ENCODE results near the gene PCDH15.
"Not testable (repeated sequence)": the region's sequence is repeated elsewhere in the genome, so short reads cannot be mapped to it uniquely, and the experiment has no call there.

Gene PCDH15

DNA sequence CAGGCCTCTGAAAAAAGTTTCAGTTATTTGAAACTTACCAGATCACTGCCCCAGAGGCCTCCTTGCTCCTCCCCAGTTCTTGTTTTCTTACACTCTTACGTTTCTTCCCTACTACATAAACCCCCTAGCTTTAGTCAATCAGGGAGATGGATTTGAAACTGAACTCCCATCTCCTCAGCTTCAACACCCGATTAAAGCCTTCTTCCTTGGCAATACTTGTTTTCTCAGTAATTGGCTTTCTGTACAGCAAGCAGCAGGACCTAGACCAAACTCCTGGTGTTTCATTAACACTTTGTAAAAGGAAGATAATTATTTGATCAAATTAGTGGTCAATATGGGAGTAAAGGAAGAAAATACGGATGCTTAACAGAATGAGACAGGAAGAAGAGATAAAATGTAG is 870.4 kb downstream of the PCDH15 start:
- H3K27me3 ChIP-seq (ENCODE audit: insufficient read depth, insufficient read length) = no peaks in the 10 kb centered on the region
- no peak overlapping the region for H3K9ac ChIP-seq (ENCODE audit: insufficient read length, low read depth)
- no peaks in the 10 kb centered on the region for H3K36me3 ChIP-seq (ENCODE audit: insufficient read depth, insufficient read length, low read length)
- no peak for TF ChIP-seq ZNF274 (IDR thresholded peaks at IDR 0.05; ENCODE audit: low read depth, low read length)
- no peak for TF ChIP-seq YY1 (IDR thresholded peaks at IDR 0.05; ENCODE audit: insufficient read depth, insufficient read length)
- TF ChIP-seq SUZ12 (IDR thresholded peaks at IDR 0.05; ENCODE audit: extremely low read depth, insufficient read depth, insufficient read length) = no peak
- no peak overlapping the region for H3K4me3 ChIP-seq (ENCODE audit: insufficient read length, low read depth)
- no peaks in the 10 kb centered on the region for H3K4me1 ChIP-seq (ENCODE audit: insufficient read depth, insufficient read length)
- H3K9me3 ChIP-seq (ENCODE audit: insufficient read depth, low read length) = no peaks in the 10 kb centered on the region
- no peak for DNase-seq (ENCODE audit: low read depth, low spot score)

DNA sequence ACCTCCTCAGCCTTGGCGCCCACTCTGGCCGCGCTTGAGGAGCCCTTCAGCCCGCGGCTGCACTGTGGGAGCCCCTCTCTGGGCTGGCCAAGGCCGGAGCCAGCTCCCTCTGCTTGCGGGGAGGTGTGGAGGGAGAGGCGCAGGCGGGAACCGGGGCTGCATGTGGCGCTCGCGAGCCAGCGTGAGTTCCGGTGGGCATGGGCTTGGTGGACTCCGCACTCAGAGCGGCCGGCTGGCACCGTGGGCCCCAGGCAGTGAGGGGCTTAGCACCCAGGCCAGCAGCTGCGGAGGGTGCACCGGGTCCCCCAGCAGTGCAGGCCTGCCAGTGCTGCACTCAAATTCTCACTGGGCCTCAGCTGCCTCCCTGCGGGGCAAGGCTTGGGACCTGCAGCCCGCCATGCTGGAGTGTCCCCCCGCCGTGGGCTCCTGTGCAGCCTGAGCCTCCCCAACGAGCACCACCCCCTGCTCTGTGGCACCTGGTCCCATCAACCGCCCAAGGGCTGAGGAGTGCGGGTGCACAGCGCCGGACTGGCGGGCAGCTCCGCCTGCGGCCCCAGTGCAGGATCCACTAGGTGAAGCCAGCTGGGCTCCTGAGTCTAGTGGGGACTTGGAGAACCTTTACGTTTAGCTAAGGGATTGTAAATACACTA is 876.9 kb downstream of the PCDH15 start:
- H3K27me3 ChIP-seq (ENCODE audit: insufficient read depth, insufficient read length); DNase-seq (ENCODE audit: low read depth, low spot score); H3K36me3 ChIP-seq (ENCODE audit: insufficient read depth, insufficient read length, low read length); H3K4me1 ChIP-seq (ENCODE audit: insufficient read depth, insufficient read length); H3K4me3 ChIP-seq (ENCODE audit: insufficient read length, low read depth); H3K9ac ChIP-seq (ENCODE audit: insufficient read length, low read depth): not testable (repeated sequence)
- H3K9me3 ChIP-seq (ENCODE audit: insufficient read depth, low read length) = peaks cover 13% of the 10 kb centered on the region; the same call in 1 of the 2 replicates

DNA sequence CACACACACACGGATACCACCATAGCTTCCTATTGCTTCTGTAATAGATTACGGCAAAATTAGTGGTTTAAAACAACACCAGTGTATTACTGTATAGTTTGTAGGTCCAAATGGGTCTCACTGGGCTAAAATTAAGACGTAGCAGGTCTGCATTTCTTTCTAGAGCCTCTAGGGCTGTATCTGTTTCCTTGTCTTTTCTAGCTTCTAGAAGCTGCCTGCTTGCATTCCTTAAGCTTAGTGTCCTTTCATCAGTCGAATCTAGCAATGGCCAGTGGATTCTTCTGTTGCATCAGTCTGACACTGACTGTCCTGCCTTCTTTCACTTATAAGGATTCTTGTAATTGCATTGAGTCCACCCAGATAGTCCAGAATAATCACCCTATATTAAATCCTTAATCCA is 882.3 kb downstream of the PCDH15 start:
- H3K27me3 ChIP-seq (ENCODE audit: insufficient read depth, insufficient read length) = no peaks in the 10 kb centered on the region
- no peak for DNase-seq (ENCODE audit: low read depth, low spot score)
- H3K4me3 ChIP-seq (ENCODE audit: insufficient read length, low read depth) = no peak overlapping the region
- peaks cover 5% of the 10 kb centered on the region; the same call in 1 of the 2 replicates for H3K9me3 ChIP-seq (ENCODE audit: insufficient read depth, low read length)
- no peaks in the 10 kb centered on the region for H3K4me1 ChIP-seq (ENCODE audit: insufficient read depth, insufficient read length)
- no peak overlapping the region for H3K9ac ChIP-seq (ENCODE audit: insufficient read length, low read depth)
- TF ChIP-seq YY1 (IDR thresholded peaks at IDR 0.05; ENCODE audit: insufficient read depth, insufficient read length) (no peak), ZNF274 (IDR thresholded peaks at IDR 0.05; ENCODE audit: low read depth, low read length) (no peak), SUZ12 (IDR thresholded peaks at IDR 0.05; ENCODE audit: extremely low read depth, insufficient read depth, insufficient read length) (no peak)
- H3K36me3 ChIP-seq (ENCODE audit: insufficient read depth, insufficient read length, low read length) = no peaks in the 10 kb centered on the region

DNA sequence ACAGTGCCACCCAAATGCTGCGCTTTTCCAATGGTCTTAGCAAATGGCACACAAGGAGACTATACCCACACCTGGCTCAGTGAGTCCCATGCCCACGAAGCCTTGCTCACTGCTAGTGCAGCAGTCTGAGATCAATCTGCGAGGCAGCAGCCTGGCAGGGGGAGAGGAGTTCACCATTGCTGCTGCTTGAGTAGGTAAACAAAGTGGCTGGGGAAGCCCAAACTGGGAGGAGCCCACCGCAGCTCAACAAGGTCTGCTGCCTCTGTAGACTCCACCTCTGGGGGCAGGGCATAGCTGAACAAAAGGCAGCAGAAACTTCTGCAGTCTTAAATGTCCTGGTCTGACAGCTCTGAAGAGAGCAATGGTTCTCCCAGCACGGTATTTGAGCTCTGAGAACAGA is 891.2 kb downstream of the PCDH15 start:
- H3K9me3 ChIP-seq (ENCODE audit: insufficient read depth, low read length) = no peaks in the 10 kb centered on the region
- no peaks in the 10 kb centered on the region for H3K4me1 ChIP-seq (ENCODE audit: insufficient read depth, insufficient read length)
- DNase-seq (ENCODE audit: low read depth, low spot score) = no peak
- no peak overlapping the region for H3K4me3 ChIP-seq (ENCODE audit: insufficient read length, low read depth)
- H3K9ac ChIP-seq (ENCODE audit: insufficient read length, low read depth) = no peak overlapping the region
- no peaks in the 10 kb centered on the region for H3K27me3 ChIP-seq (ENCODE audit: insufficient read depth, insufficient read length)
- no peaks in the 10 kb centered on the region for H3K36me3 ChIP-seq (ENCODE audit: insufficient read depth, insufficient read length, low read length)
- no peak for TF ChIP-seq SUZ12 (IDR thresholded peaks at IDR 0.05; ENCODE audit: extremely low read depth, insufficient read depth, insufficient read length)
- no peak for TF ChIP-seq ZNF274 (IDR thresholded peaks at IDR 0.05; ENCODE audit: low read depth, low read length)
- no peak for TF ChIP-seq YY1 (IDR thresholded peaks at IDR 0.05; ENCODE audit: insufficient read depth, insufficient read length)

DNA sequence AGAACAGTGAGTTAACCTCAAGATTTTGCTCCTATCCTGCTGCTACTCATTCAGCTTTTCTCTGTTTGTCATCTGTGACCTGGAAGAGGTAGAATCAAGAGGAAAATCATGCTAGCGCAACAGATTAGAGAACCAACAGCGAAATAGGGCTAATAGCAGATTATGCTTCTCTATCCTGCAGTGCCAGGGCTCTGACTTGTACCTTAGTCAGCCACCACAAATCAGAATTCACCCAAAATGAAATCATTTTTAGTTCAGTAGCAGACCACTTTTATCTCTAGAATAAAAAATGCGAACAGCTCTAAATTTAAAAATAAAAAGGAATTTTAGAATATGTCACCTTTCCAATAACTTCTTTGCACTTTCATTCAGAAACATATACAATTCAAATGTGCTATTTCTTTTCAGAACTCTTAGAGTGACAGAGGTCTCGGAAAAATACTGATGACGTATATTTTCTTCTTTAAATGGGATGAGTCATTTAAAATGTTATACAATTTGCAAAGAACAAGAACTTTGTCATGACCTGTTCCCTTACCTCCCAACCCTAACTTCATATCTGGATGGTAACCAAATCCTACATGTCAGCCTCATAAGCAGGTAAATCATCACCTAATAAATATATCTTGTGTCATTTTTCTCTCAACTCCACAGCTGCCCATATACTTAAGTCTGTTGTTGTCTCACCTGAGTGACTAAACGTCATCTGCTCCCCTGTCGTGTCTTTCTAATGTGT is 896.4 kb downstream of the PCDH15 start:
- TF ChIP-seq YY1 (IDR thresholded peaks at IDR 0.05; ENCODE audit: insufficient read depth, insufficient read length) (no peak), ZNF274 (IDR thresholded peaks at IDR 0.05; ENCODE audit: low read depth, low read length) (no peak), SUZ12 (IDR thresholded peaks at IDR 0.05; ENCODE audit: extremely low read depth, insufficient read depth, insufficient read length) (no peak)
- H3K36me3 ChIP-seq (ENCODE audit: insufficient read depth, insufficient read length, low read length) = no peaks in the 10 kb centered on the region

DNA sequence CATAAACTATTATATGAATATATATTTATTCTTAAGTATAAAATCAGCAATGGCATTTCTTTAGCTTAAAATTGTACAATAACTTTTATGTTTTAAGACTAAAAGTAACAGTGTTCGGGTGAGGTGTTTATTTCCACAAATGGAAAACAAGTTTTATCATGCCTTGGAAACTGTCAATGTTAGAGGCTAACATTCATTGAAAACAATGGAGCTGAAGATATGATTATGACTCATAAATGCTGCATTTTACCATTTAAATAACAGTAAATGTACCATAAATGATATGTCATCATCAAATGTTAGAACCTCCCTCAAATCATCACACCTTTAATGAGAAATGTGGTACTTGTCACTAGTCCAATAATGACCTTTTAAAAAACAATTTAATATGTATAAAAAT is 897.3 kb downstream of the PCDH15 start:
- H3K9me3 ChIP-seq (ENCODE audit: insufficient read depth, low read length) = no peaks in the 10 kb centered on the region
- no peaks in the 10 kb centered on the region for H3K36me3 ChIP-seq (ENCODE audit: insufficient read depth, insufficient read length, low read length)
- H3K4me1 ChIP-seq (ENCODE audit: insufficient read depth, insufficient read length) = no peaks in the 10 kb centered on the region
- H3K27me3 ChIP-seq (ENCODE audit: insufficient read depth, insufficient read length) = no peaks in the 10 kb centered on the region
- no peak for DNase-seq (ENCODE audit: low read depth, low spot score)
- no peak overlapping the region for H3K4me3 ChIP-seq (ENCODE audit: insufficient read length, low read depth)
- no peak overlapping the region for H3K9ac ChIP-seq (ENCODE audit: insufficient read length, low read depth)
- no peak for TF ChIP-seq ZNF274 (IDR thresholded peaks at IDR 0.05; ENCODE audit: low read depth, low read length)
- TF ChIP-seq SUZ12 (IDR thresholded peaks at IDR 0.05; ENCODE audit: extremely low read depth, insufficient read depth, insufficient read length) = no peak
- TF ChIP-seq YY1 (IDR thresholded peaks at IDR 0.05; ENCODE audit: insufficient read depth, insufficient read length) = no peak

More for the DNA sequence above, 896.4 kb downstream of the PCDH15 start:
- Histone ChIP-seq H3K4me1 (ENCODE audit: insufficient read depth, insufficient read length) (no peaks in the 10 kb centered on the region), H3K27me3 (ENCODE audit: insufficient read depth, insufficient read length) (no peaks in the 10 kb centered on the region), H3K9me3 (ENCODE audit: insufficient read depth, low read length) (no peaks in the 10 kb centered on the region), H3K9ac (ENCODE audit: insufficient read length, low read depth) (no peak overlapping the region), H3K4me3 (ENCODE audit: insufficient read length, low read depth) (no peak overlapping the region)
- DNase-seq (ENCODE audit: low read depth, low spot score) = no peak

DNA sequence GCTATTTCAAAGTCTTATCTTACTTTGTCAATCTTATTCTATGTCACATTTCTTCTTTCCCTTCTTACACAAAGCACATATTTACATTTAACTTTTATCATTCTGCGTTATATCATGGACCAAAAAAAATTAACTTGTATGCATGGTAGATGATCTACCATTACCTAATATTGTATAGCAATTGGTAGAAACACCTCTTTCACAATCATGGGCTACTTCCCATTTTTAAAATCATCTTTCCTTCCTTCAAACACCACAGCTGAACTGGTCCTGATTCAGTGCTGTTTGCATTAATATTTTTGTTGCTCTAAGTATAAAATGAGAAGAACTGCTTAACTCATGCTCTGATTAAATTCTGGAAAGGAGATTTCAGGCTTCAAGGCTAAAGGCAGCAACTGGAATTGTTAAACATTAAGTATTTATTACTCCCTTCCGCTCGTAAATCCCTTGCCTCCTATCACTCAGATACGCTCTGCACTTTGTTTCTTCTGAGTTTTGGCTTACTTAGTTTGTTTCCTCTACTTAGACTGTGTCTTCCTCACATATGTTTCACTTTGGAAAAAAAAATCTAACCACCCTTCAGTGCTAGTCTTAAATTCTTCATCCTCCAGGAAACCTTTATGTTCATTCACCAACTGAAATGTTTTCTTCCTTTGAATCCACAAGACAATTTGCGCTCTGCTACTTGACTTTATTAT is 901.4 kb downstream of the PCDH15 start:
- TF ChIP-seq ZNF274 (IDR thresholded peaks at IDR 0.05; ENCODE audit: low read depth, low read length) (no peak), SUZ12 (IDR thresholded peaks at IDR 0.05; ENCODE audit: extremely low read depth, insufficient read depth, insufficient read length) (no peak), YY1 (IDR thresholded peaks at IDR 0.05; ENCODE audit: insufficient read depth, insufficient read length) (no peak)
- Histone ChIP-seq H3K4me3 (ENCODE audit: insufficient read length, low read depth) (no peak overlapping the region), H3K36me3 (ENCODE audit: insufficient read depth, insufficient read length, low read length) (no peaks in the 10 kb centered on the region), H3K4me1 (ENCODE audit: insufficient read depth, insufficient read length) (no peaks in the 10 kb centered on the region), H3K9ac (ENCODE audit: insufficient read length, low read depth) (no peak overlapping the region), H3K9me3 (ENCODE audit: insufficient read depth, low read length) (no peaks in the 10 kb centered on the region), H3K27me3 (ENCODE audit: insufficient read depth, insufficient read length) (no peaks in the 10 kb centered on the region)
- DNase-seq (ENCODE audit: low read depth, low spot score) = no peak

All from NT2/D1 (cell line).